HG02852 (cell line): ENCODE measurements around the gene S100Z.
"Not testable (repeated sequence)": the region's sequence is repeated elsewhere in the genome, so short reads cannot be mapped to it uniquely, and the experiment has no call there.

Experiments used
- ATAC-seq: cut with Tn5 transposase; IDR thresholded peaks from one replicate; pipeline ENCODE4 v1.9.1; 2021; ENCODE audit warnings: mild to moderate bottlenecking, moderate library complexity; ENCODE audit not compliant: unreplicated experiment

The S100Z gene

GRCh38 chr5:76822105-76822731 is 27.6 kb upstream of the S100Z start:
- ATAC-seq = not testable (repeated sequence)

- not testable (repeated sequence) for ATAC-seq
Observed at GRCh38 chr5:76826416-76826815, 23.4 kb upstream of the S100Z start.

GRCh38 chr5:76831110-76831452 is 18.7 kb upstream of the S100Z start:
- ATAC-seq = no peak

- no peak for ATAC-seq
Observed at GRCh38 chr5:76836181-76836580, 13.6 kb upstream of the S100Z start.

- no peak for ATAC-seq
Observed at GRCh38 chr5:76836585-76836984, 13.2 kb upstream of the S100Z start.

GRCh38 chr5:76838481-76839261 is 11.1 kb upstream of the S100Z start:
- ATAC-seq = no peak

GRCh38 chr5:76841361-76841760 is 8.5 kb upstream of the S100Z start:
- no peak for ATAC-seq

- ATAC-seq = no peak
Observed at GRCh38 chr5:76845890-76846289, 3.9 kb upstream of the S100Z start.

GRCh38 chr5:76850543-76851145 is 830 bp downstream of the S100Z start:
- ATAC-seq = no peak

- no peak for ATAC-seq
Observed at GRCh38 chr5:76851728-76852369, 2.0 kb downstream of the S100Z start.

- no peak for ATAC-seq
Observed at GRCh38 chr5:76852772-76853171, 3.0 kb downstream of the S100Z start.

- not testable (repeated sequence) for ATAC-seq
Observed at GRCh38 chr5:76853741-76854140, 3.9 kb downstream of the S100Z start.

GRCh38 chr5:76854644-76855043 is 4.8 kb downstream of the S100Z start:
- no peak for ATAC-seq

GRCh38 chr5:76855501-76855900 is 5.7 kb downstream of the S100Z start:
- not testable (repeated sequence) for ATAC-seq

GRCh38 chr5:76855961-76856360 is 6.1 kb downstream of the S100Z start:
- no peak for ATAC-seq

- ATAC-seq = not testable (repeated sequence)
Observed at GRCh38 chr5:76856800-76857199, 7.0 kb downstream of the S100Z start.

GRCh38 chr5:76859591-76860247 is 9.9 kb downstream of the S100Z start:
- ATAC-seq = no peak

- no peak for ATAC-seq
Observed at GRCh38 chr5:76861612-76862011, 11.8 kb downstream of the S100Z start.

- ATAC-seq = no peak
Observed at GRCh38 chr5:76863001-76863400, 13.2 kb downstream of the S100Z start.

- ATAC-seq = no peak
Observed at GRCh38 chr5:76866503-76866902, 16.7 kb downstream of the S100Z start.

GRCh38 chr5:76867038-76867437 is 17.2 kb downstream of the S100Z start:
- no peak for ATAC-seq
